ENCODE results near the gene HDAC9.

- TF ChIP-seq CTCF (IDR thresholded peaks at IDR 0.05) (no peak), EP300 (IDR thresholded peaks at IDR 0.05) (no peak), POLR2A (IDR thresholded peaks at IDR 0.05) (no peak), POLR2AphosphoS5 (IDR thresholded peaks at IDR 0.05) (no peak)
These were observed 26.2 kb upstream of the HDAC9 start for GRCh38 chr7:18469316-18469715.
